CD4-positive, alpha-beta memory T cell (primary cell): Measurements from ENCODE around the gene PCDHGA5. TPM values are rescaled to one million over a fixed set of nuclear protein-coding genes. Genes with fewer than 3 reads are reported as not detected.
"Not testable (repeated sequence)": the region's sequence is repeated elsewhere in the genome, so short reads cannot be mapped to it uniquely, and the experiment has no call there.

Experiments used
- CTCF ChIA-PET: fragments of 350-600 bp; sonication (Branson Sonifier 250); formaldehyde crosslinking; loops from one replicate; lab custom pipeline; 2021; ENCODE audit warnings: inconsistent platforms; ENCODE audit not compliant: partially characterized antibody; lab: Charles Lee
- POLR2A ChIA-PET: fragments of 350-600 bp; sonication (Branson Sonifier 250); formaldehyde crosslinking; loops from one replicate; lab custom pipeline; 2021; ENCODE audit not compliant: partially characterized antibody; lab: Charles Lee
- DNase-seq, 5 donors: peaks; one replicate each; pipeline versions ENCODE4 v3.0.0 to v3.0.0-alpha.2; 2020 to 2022; ENCODE audit warnings: mixed read lengths in 1 of 5
- H3K27ac ChIP-seq: one replicate; pipeline ENCODE4 v1.7.0; 2013; ENCODE audit warnings: low read depth, low read length
- H3K27me3 ChIP-seq: 2 replicates; pipeline ENCODE4 v1.7.0; 2013; ENCODE audit warnings: mild to moderate bottlenecking, low read length, moderate library complexity; ENCODE audit not compliant: insufficient read depth
- H3K36me3 ChIP-seq: 2 replicates; pipeline ENCODE4 v1.7.0; 2013; ENCODE audit warnings: mild to moderate bottlenecking, low read length, moderate library complexity; ENCODE audit not compliant: insufficient read depth
- H3K4me1 ChIP-seq: 2 replicates; pipeline ENCODE4 v1.7.0; 2013; ENCODE audit warnings: mild to moderate bottlenecking, low read length, moderate library complexity; ENCODE audit not compliant: insufficient read depth
- H3K4me3 ChIP-seq, 2 donors: one replicate each; pipeline ENCODE4 v1.7.0; 2013; ENCODE audit warnings: low read length in 2 of 2, mild to moderate bottlenecking in 1 of 2
- H3K9me3 ChIP-seq, 2 donors: one replicate each; pipeline ENCODE4 v1.7.0; 2013; ENCODE audit warnings: low read length in 2 of 2, control low read depth in 1 of 2; ENCODE audit not compliant: control insufficient read depth in 1 of 2
- H3K27ac Mint-ChIP-seq, 7 donors: one replicate each; pipeline ENCODE4 v1.8.0; 2020 to 2021; ENCODE audit warnings: mixed read lengths in 7 of 7, mild to moderate bottlenecking in 6 of 7, inconsistent platforms in 3 of 7, moderate library complexity in 3 of 7
- H3K27me3 Mint-ChIP-seq, 2 donors: one replicate each; pipeline ENCODE4 v1.8.0; 2020 to 2021; ENCODE audit warnings: mixed read lengths in 2 of 2
- H3K36me3 Mint-ChIP-seq, 2 donors: one replicate each; pipeline ENCODE4 v1.8.0; 2020 to 2021; ENCODE audit warnings: mixed read lengths in 2 of 2, inconsistent platforms in 1 of 2, mild to moderate bottlenecking in 1 of 2
- H3K4me1 Mint-ChIP-seq, 4 donors: one replicate each; pipeline ENCODE4 v1.8.0; 2020 to 2021; ENCODE audit warnings: mixed read lengths in 4 of 4, mild to moderate bottlenecking in 1 of 4
- H3K4me3 Mint-ChIP-seq, 8 donors: one replicate each; pipeline ENCODE4 v1.8.0; 2020 to 2021; ENCODE audit warnings: mixed read lengths in 8 of 8, mild to moderate bottlenecking in 7 of 8, moderate library complexity in 6 of 8, inconsistent platforms in 3 of 8
- H3K9me3 Mint-ChIP-seq, 8 donors: one replicate each; pipeline ENCODE4 v1.8.0; 2020 to 2021; ENCODE audit warnings: mixed read lengths in 8 of 8, mild to moderate bottlenecking in 5 of 8, inconsistent platforms in 3 of 8, moderate library complexity in 1 of 8
- intact Hi-C: fragments of 100-400 bp; cut with micrococcal nuclease; formaldehyde crosslinking; loops from one replicate; pipeline ENCODE4 v1.15.1; 2023
- polyA plus RNA-seq, 2 donors: library from polyadenylated mRNA; unstranded; fragments of 300-500 nt; fragmentation: Illumina TruSeq; gene quantifications; one replicate each; pipeline ENCODE4 v1.2.3, GENCODE V29; 2021
- total RNA-seq, 2 experiments: library from RNA; stranded (reverse); gene quantifications; one replicate each; pipeline ENCODE4 v1.2.3, GENCODE V29; 2021

Gene PCDHGA5
- total and polyA plus RNA-seq, 4 experiments from 2014 or later: 0.28 to 0.44 TPM; not detected in 2

GRCh38 chr5:141409598-141410306 is 45.8 kb downstream of the PCDHGA5 start:
- Mint-ChIP-seq H3K27me3 (peaks cover 51 to 63% of the 10 kb centered on the region in 2 donors), H3K36me3 (peaks cover 14 to 16% of the 10 kb centered on the region in 2 donors), H3K4me1 (peaks cover 10 to 20% (median 14%) of the 10 kb centered on the region in 4 donors), H3K4me3 (no peak overlapping the region), H3K9me3 (peaks cover 5 to 62% (median 48%) of the 10 kb centered on the region in 8 donors), H3K27ac (peak overlapping the region in 1 of 7 donors; percentile 64)
- Histone ChIP-seq H3K27me3 (peaks cover 10% of the 10 kb centered on the region), H3K4me3 (no peak overlapping the region), H3K27ac (no peak overlapping the region), H3K4me1 (peaks cover 8% of the 10 kb centered on the region), H3K36me3 (no peaks in the 10 kb centered on the region), H3K9me3 (no peaks in the 10 kb centered on the region)
- CTCF ChIA-PET: no interaction called here
- DNase-seq: no peak
- POLR2A ChIA-PET: no interaction called here
- intact Hi-C loops: loop anchor here (10.0 kb wide), 1 partner anchor 85 kb away; the partner anchor contains the start of gene TAF7

- Mint-ChIP-seq H3K27ac (no peak overlapping the region), H3K4me1 (peaks cover 10 to 20% (median 14%) of the 10 kb centered on the region in 4 donors), H3K9me3 (peaks cover 5 to 62% (median 49%) of the 10 kb centered on the region in 8 donors), H3K4me3 (peak overlapping the region in 1 of 8 donors; percentile 30), H3K27me3 (peaks cover 38 to 55% of the 10 kb centered on the region in 2 donors), H3K36me3 (peaks cover 14 to 16% of the 10 kb centered on the region in 2 donors)
- ChIA-PET POLR2A (no interaction called here), CTCF (interaction anchor here (1.5 to 4.6 kb wide), 2 partner anchors 102 to 113 kb away, joined by 7 to 37 read pairs; no protein-coding TSS in a partner anchor)
- no peaks in the 10 kb centered on the region for H3K9me3 ChIP-seq
- no peak overlapping the region for H3K4me3 ChIP-seq
- H3K4me1 ChIP-seq: peaks cover 8% of the 10 kb centered on the region
- no peak for DNase-seq
- intact Hi-C loops: loop anchor here (10.0 kb wide), 1 partner anchor 87 kb away; the partner anchor contains the start of gene TAF7
- no peak overlapping the region for H3K27ac ChIP-seq
- no peaks in the 10 kb centered on the region for H3K36me3 ChIP-seq
- peaks cover 22% of the 10 kb centered on the region for H3K27me3 ChIP-seq
These were observed 47.6 kb downstream of the PCDHGA5 start for GRCh38 chr5:141411575-141411974.

GRCh38 chr5:141412854-141413539 is 49.0 kb downstream of the PCDHGA5 start, which contains the start of gene PCDHGA10:
TSS of gene PCDHGA10 (plus strand) at chr5:141412987. CDS start at chr5:141413176, 189 bp downstream.
- Histone ChIP-seq H3K4me3 (peak within 1 kb of the TSS; percentile 14 to 51), H3K36me3 (no peaks in the 10 kb centered on the region), H3K27ac (no peak within 1 kb of the TSS), H3K9me3 (no peaks in the 10 kb centered on the region), H3K27me3 (peaks cover 22% of the 10 kb centered on the region), H3K4me1 (peaks cover 8% of the 10 kb centered on the region)
- Mint-ChIP-seq H3K4me3 (peak within 1 kb of the TSS; percentile 81 to 92 (median 89)), H3K4me1 (peaks cover 11 to 20% (median 15%) of the 10 kb centered on the region in 4 donors), H3K9me3 (peaks cover 2 to 58% (median 45%) of the 10 kb centered on the region in 8 donors), H3K36me3 (peaks cover 15 to 16% of the 10 kb centered on the region in 2 donors), H3K27ac (peak within 1 kb of the TSS in 5 of 7 donors; percentile 30 to 87 (median 69)), H3K27me3 (peaks cover 36 to 56% of the 10 kb centered on the region in 2 donors)
- peak; percentile 53 to 61 (median 59) for DNase-seq
- CTCF ChIA-PET: interaction anchor here (0.7 to 4.6 kb wide), 21 partner anchors 8 to 179 kb away, joined by 3 to 37 read pairs (median 5); partner anchors contain the start of genes PCDHGA11, PCDHGA12, PCDHGA6 and PCDHGB5
- intact Hi-C loops: loop anchor here (1.0 to 10.0 kb wide), 4 partner anchors 88 to 151 kb away; partner anchors contain the start of gene TAF7
- POLR2A ChIA-PET: interaction anchor here (1.0 to 2.2 kb wide), 4 partner anchors 93 to 151 kb away, joined by 3 to 11 read pairs (median 4); partner anchors contain the start of gene TAF7

GRCh38 chr5:141413540-141414069 is 49.6 kb downstream of the PCDHGA5 start:
- no peak for DNase-seq
- peaks cover 26% of the 10 kb centered on the region for H3K27me3 ChIP-seq
- no peaks in the 10 kb centered on the region for H3K9me3 ChIP-seq
- peaks cover 3 to 58% (median 46%) of the 10 kb centered on the region in 8 donors for H3K9me3 Mint-ChIP-seq
- peaks cover 8% of the 10 kb centered on the region for H3K4me1 ChIP-seq
- H3K36me3 ChIP-seq: no peaks in the 10 kb centered on the region
- peaks cover 11 to 20% (median 14%) of the 10 kb centered on the region in 4 donors for H3K4me1 Mint-ChIP-seq
- H3K27ac ChIP-seq: no peak overlapping the region
- peaks cover 16 to 19% of the 10 kb centered on the region in 2 donors for H3K36me3 Mint-ChIP-seq
- ChIA-PET CTCF (interaction anchor here (0.7 to 4.6 kb wide), 18 partner anchors 17 to 179 kb away, joined by 3 to 37 read pairs (median 7); partner anchors contain the start of genes PCDHGA12, PCDHGB5 and TAF7), POLR2A (interaction anchor here (1.0 to 2.2 kb wide), 4 partner anchors 93 to 151 kb away, joined by 3 to 11 read pairs (median 4); partner anchors contain the start of gene TAF7)
- H3K27ac Mint-ChIP-seq: peak overlapping the region in 3 of 7 donors; percentile 69 to 87 (median 78)
- intact Hi-C loops: loop anchor here (1.0 to 10.0 kb wide), 4 partner anchors 89 to 151 kb away; partner anchors contain the start of gene TAF7
- peaks cover 38 to 60% of the 10 kb centered on the region in 2 donors for H3K27me3 Mint-ChIP-seq
- peak overlapping the region; percentile 14 to 51 for H3K4me3 ChIP-seq
- H3K4me3 Mint-ChIP-seq: peak overlapping the region; percentile 81 to 92 (median 89)

- Mint-ChIP-seq H3K36me3 (peaks cover 19% of the 10 kb centered on the region in 2 donors), H3K4me3 (peak overlapping the region in 7 of 8 donors; percentile 1 to 50 (median 34)), H3K9me3 (peaks cover 2 to 54% (median 45%) of the 10 kb centered on the region in 8 donors), H3K27ac (peak overlapping the region in 1 of 7 donors; percentile 78), H3K27me3 (peaks cover 36 to 56% of the 10 kb centered on the region in 2 donors), H3K4me1 (peaks cover 11 to 20% (median 14%) of the 10 kb centered on the region in 4 donors)
- H3K4me1 ChIP-seq, POLR2A ChIA-PET, DNase-seq, H3K4me3 ChIP-seq, H3K9me3 ChIP-seq, H3K27ac ChIP-seq, H3K36me3 ChIP-seq: not testable (repeated sequence)
- CTCF ChIA-PET: interaction anchor here (2.2 to 4.6 kb wide), 4 partner anchors 16 to 99 kb away, joined by 7 to 37 read pairs (median 15); partner anchors contain the start of genes PCDHGA12 and PCDHGB5
- intact Hi-C loops: loop anchor here (10.0 kb wide), 1 partner anchor 90 kb away; the partner anchor contains the start of gene TAF7
- peaks cover 28% of the 10 kb centered on the region for H3K27me3 ChIP-seq
These were observed 50.7 kb downstream of the PCDHGA5 start for GRCh38 chr5:141414548-141415274.

GRCh38 chr5:141415275-141415618 is 51.3 kb downstream of the PCDHGA5 start:
- H3K27ac ChIP-seq, H3K36me3 ChIP-seq, H3K4me3 ChIP-seq, DNase-seq, H3K4me1 ChIP-seq, H3K9me3 ChIP-seq, POLR2A ChIA-PET: not testable (repeated sequence)
- peaks cover 2 to 55% (median 46%) of the 10 kb centered on the region in 8 donors for H3K9me3 Mint-ChIP-seq
- H3K27ac Mint-ChIP-seq: peak overlapping the region in 1 of 7 donors; percentile 46
- H3K36me3 Mint-ChIP-seq: peaks cover 17 to 20% of the 10 kb centered on the region in 2 donors
- CTCF ChIA-PET: interaction anchor here (3.1 to 4.6 kb wide), 2 partner anchors 15 to 98 kb away, joined by 14 to 37 read pairs; partner anchors contain the start of gene PCDHGA12
- H3K27me3 ChIP-seq: peaks cover 32% of the 10 kb centered on the region
- H3K4me3 Mint-ChIP-seq: peak overlapping the region in 4 of 8 donors; percentile 34 to 71 (median 54)
- H3K4me1 Mint-ChIP-seq: peaks cover 11 to 20% (median 13%) of the 10 kb centered on the region in 4 donors
- peaks cover 34 to 56% of the 10 kb centered on the region in 2 donors for H3K27me3 Mint-ChIP-seq
- intact Hi-C loops: loop anchor here (10.0 kb wide), 1 partner anchor 90 kb away; the partner anchor contains the start of gene TAF7
